Stomach (tissue), 4 donors: ENCODE data around the gene SEZ6L2.

Experiments used
- CTCF ChIP-seq, 7 experiments: fragments of 450-650 bp in 4 of 7; fragments of 200-600 bp in 3 of 7; sonication (generic) in 3 of 7; IDR thresholded peaks; one replicate each; pipeline ENCODE4 v1.5.1; 2016 to 2019; ENCODE audit warnings: antibody characterized with exemption in 7 of 7, control low read depth in 2 of 7, mild to moderate bottlenecking in 1 of 7
- EP300 ChIP-seq: sonication (generic); formaldehyde crosslinking; IDR thresholded peaks from one replicate; pipeline ENCODE4 v1.6.1; 2017; ENCODE audit warnings: antibody characterized with exemption
- POLR2A ChIP-seq, 4 donors: fragments of 450-650 bp; IDR thresholded peaks; one replicate each; pipeline ENCODE4 v1.6.1; 2016; ENCODE audit warnings: antibody characterized with exemption in 4 of 4, control low read depth in 2 of 4, mild to moderate bottlenecking in 1 of 4, moderate library complexity in 1 of 4
- POLR2AphosphoS5 ChIP-seq, 3 donors: sonication (generic); formaldehyde crosslinking; IDR thresholded peaks; one replicate each; pipeline ENCODE4 v1.6.1; 2016; ENCODE audit warnings: antibody characterized with exemption in 3 of 3

- TF ChIP-seq CTCF (IDR thresholded peaks at IDR 0.05) (no peak), POLR2AphosphoS5 (IDR thresholded peaks at IDR 0.05) (no peak), POLR2A (IDR thresholded peaks at IDR 0.05) (no peak), EP300 (no peak)
Measured at GRCh38 chr16:29891525-29892457, 7.6 kb downstream of the SEZ6L2 start.
